Esophagus mucosa (tissue), 1 donor: ENCODE measurements around the gene CRABP2. TPM values are rescaled to one million over a fixed set of nuclear protein-coding genes. Genes with fewer than 3 reads are reported as not detected.
A peak's percentile ranks its signal among the peaks of the same experiment; 100 is the strongest.

Source experiments
- ATAC-seq: fragments of 200-7000 bp; cut with Tn5 transposase; one replicate; pipeline ENCODE4 v1.9.1; 2020
- total RNA-seq: library from RNA; stranded (reverse); gene quantifications from one replicate; pipeline ENCODE4 v1.2.4, GENCODE V29; 2023
- donor health status: DM: yes; HTN: yes; CAD: no.

CRABP2 gene
- total RNA-seq, 1 donor from 2014 or later, result 1,373 TPM

- peak; percentile 0 for ATAC-seq
These were observed 36.1 kb upstream of the CRABP2 start for GRCh38 chr1:156741481-156741983.

- ATAC-seq, result peak; percentile 91
These were observed 35.5 kb upstream of the CRABP2 start, which contains the start of gene MRPL24 for GRCh38 chr1:156740741-156741480. Gene MRPL24 (minus strand): TSS chr1:156741088. CDS start chr1:156738704, 2,384 bp downstream.

DNA sequence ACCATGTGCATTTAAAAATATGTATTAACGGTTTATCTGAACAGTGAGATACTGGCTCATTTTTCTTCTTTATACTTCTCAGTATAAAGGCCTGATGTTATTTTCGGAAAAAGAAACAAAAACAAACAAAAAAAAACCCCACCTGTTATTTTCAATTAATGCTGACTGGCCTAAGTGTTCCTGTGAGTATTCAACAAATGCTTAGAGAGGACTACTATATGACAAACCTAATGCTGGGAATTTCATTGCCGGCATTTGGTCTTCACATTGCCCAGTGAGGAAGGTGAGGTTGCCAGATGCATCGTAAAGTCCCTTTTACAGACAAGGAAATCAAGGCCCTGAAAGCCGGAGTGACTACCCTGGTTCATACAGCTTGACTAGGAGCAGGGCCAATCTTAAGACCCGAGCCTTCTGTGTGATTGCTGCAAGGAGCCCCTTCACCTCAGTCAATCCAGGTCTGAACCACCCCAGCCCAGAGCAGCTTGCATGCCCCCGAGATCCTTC is 34.9 kb upstream of the CRABP2 start:
- peak; percentile 10 for ATAC-seq

DNA sequence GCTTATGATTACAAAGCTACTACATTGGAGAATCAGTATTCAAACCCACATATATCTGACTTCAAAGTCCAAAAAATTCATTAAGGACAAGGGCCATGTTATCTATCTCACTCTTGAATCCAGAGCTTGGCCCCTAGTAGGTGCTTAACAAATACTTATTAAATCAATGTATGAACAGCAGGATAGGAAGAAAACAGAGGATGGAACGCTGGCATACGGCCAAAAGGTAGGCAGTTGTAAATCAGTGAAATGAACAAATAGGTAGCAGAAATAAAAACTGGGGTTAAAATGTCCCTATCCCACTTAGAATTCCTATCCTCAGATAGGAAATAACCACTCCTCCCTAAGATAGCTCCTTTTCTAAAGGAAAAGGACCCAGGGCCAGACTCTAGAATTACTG is 33.5 kb upstream of the CRABP2 start:
- ATAC-seq, result no peak

DNA sequence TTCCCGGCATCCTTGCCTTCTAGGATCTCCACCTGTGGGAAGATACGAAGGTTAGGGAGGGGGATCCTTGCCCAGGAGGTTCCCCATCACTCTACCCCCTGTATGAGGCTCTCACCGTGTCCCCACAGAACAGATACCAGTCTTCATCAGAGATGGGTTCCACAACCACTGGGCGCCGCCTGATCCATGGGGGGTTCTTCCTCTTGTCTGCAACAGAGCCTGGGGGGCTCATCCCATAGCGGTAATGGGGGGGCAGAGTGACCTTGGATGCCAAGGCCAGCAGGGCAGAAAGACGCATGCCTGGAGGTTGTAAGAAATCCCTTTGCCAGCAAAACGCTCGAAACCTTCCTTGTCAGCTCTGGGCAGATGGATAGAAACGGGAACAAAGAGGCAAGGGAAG is 33.0 kb upstream of the CRABP2 start:
- no peak for ATAC-seq

DNA sequence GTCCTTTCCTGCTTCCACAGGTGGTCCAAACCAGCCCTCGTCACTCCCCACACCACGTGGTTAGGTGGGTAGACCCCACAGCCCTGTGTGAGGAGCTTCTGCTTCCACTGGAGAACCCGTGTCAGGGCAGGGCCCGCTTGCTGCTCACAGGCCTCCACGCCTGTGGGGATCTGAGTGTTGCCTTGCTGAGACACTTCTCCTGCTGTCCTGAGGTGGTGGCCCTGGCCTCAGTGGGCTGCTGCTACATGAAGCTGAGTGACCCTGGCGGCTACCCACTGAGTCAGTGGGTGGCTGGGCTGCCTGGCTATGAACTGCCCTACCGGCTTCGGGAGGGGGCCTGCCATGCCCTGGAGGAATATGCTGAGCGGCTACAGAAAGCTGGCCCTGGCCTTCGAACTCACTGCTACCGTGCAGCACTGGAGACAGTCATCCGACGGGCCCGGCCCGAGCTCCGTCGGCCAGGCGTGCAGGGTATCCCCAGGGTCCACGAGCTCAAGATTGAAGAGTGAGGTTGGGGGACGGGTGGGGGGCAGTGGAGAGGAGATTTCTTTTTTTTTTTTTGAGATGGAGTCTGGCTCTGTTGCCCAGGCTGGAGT is 28.7 kb upstream of the CRABP2 start:
- ATAC-seq, result no peak

GRCh38 chr1:156728599-156729462 is 23.4 kb upstream of the CRABP2 start, which contains the start of gene ISG20L2:
Gene ISG20L2 (minus strand): TSS chr1:156728766. CDS start chr1:156727652, 1,114 bp downstream.
- ATAC-seq, result peak; percentile 95

- ATAC-seq, result peak; percentile 81
These were observed 22.7 kb upstream of the CRABP2 start, which contains the start of gene METTL25B for GRCh38 chr1:156727926-156728598. Gene METTL25B (plus strand): TSS chr1:156728469. CDS start chr1:156729105, 636 bp downstream.

- ATAC-seq, result no peak
These were observed 22.1 kb upstream of the CRABP2 start for GRCh38 chr1:156727492-156727891.

GRCh38 chr1:156726549-156727226 is 21.3 kb upstream of the CRABP2 start:
- ATAC-seq, result peak; percentile 2

DNA sequence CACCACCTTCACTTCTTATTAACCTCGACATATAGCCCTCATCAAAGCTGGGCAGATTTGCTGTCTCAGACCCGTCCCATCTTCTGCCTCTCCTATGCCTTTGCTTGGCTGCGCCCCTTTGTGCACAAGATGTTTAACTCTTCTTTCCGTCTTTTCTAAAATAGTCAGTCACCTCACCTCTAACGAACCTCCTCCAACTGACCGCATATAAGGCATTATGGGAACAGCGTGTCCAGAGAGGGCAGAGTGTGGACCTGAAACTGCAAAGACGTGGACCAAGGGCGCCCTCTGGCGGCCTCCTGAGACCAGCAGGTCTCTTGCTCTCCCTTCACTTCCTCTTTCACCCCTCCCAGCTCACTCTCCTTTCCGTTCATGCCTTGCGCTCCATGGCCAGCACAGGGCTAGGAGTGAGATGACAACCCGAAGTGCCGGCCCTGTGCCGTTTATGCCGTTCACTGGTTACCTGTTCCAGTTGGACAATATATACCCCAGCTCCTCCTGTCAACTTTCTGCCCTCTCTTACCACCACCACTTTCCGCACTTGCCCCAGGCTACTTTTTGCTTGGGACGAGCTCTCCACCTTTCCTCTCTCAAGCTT is 20.4 kb upstream of the CRABP2 start:
- ATAC-seq, result peak; percentile 62

DNA sequence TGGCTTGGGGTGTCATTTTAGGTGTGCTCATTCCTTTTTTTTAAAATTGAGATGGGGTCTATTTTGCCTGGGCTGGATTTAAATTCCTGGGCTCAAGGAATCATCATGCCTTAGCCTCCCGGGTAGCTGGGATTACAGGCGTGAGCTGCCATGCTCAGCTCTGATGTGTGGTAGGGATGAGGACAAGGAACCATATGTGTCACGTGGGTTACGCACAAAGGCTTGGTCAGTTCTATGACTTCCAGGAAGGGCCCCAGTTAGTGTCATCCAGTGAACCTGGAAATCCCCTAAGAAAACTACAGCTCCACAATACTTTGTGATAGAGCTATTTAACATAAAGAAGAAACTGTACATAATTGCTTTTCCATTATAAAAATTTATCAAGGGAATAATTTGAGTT is 16.2 kb upstream of the CRABP2 start:
- ATAC-seq, result no peak

DNA sequence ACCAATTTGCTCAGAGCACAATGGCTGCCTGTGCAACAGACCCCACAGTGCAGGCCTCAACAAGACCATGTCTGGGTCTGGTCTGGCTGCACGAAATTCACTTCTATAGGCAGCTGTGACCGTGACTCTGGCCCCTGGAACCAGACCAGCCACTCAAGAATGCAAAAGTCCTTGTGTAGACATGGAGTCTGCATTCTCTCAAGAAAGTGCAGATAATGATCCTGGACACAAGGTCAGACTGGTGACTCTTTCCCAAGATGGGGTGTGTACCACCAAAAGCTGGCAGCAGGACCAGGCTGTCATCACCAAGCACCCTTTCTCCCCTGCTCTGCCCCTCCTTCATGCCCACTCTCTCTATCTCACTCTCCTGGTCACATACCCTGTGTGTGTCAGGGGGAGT is 15.7 kb upstream of the CRABP2 start:
- ATAC-seq, result no peak

DNA sequence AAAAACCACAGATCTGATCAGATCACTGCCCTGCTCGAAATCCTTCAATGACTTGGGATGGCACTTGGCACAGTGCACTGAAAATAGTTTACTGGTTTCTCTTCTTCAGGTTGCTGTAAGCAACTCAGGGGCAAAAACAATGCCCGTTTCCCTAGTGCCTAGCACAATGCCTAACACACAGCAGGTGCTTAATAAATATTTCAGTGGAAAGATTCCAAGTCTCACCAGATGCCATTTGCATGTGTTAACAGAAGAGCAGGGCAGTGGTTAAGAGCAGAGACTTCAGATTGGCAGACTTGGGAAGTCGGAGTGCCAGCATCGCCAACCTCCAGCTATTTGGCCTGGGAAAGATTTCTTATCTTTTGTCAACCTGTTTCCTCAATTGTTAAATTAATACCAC is 12.0 kb upstream of the CRABP2 start:
- ATAC-seq, result no peak

DNA sequence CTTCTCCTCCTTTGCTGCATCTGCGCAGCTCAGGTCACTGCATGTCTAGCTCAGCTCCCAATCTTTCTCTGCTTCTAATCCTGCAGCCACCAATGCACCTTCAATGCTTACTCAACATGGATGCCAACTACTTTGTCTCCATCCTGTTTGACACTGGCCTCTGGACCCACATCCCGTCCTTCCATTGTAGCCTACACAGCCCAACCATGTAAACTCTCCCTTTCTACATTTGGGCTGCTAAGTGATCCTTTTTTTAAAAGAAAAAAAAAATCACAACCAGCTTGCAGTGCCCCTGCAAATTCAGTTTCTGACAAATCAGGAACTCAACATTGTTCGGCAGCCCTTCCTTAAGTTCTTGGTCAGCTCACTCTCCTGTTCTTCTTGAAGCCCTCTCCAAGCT is 9.4 kb upstream of the CRABP2 start:
- ATAC-seq, result no peak

DNA sequence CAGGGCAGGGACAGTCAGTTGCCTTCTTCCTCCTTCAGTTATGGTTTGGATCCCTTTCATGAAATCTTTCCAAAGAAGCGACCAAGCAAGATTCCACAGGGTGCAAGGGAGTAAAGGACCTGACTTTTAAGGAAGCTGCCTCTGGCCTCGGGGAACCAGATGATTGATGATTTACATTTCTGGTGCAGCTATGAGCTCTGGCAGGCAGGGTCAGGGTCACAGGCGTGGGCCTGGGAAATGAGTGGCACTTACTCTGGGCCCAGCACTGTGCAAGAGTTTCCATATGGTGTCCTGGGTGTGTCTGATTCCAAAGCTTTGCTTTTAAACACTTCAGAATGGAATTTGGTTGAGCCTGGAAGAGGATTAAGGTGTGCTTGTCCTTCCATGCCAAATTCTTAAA is 7.2 kb upstream of the CRABP2 start:
- peak; percentile 78 for ATAC-seq

GRCh38 chr1:156711011-156711817 is 5.8 kb upstream of the CRABP2 start:
- ATAC-seq, result no peak

DNA sequence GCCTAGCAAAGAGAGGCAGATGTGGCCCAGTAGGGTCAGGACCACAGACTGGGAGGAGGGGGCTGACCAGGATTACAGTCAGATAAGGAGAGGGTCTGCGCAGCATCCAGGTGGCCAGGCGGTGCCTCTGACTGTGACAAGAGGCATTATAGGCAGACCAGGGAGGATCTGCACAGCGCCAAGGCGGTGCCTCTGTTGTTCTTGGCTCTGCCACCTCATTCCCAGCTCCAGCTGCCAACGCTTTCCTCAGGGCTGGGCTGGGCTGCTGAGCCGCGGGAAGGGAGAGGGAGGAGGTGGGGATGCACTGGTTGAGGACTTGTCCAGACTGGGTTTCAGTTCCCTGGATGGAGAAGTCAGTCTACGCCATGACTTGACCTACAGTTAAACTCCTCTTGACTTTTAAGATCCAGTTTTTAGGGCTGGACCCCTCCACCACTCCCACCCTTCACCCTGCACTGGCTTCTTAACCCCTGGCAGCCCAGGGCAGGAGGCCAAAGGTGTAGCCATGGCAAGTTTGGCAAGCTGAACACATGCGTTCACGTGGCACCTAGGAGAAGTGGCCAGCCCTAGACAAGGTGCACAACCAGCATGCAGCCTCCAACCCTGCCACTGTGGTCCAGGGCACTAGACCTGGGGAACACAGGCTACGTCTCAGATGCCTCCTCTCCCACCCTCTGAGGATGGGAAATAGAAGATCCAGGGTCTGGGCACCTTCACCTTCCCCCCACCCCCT is 4.5 kb upstream of the CRABP2 start:
- peak; percentile 69 for ATAC-seq

DNA sequence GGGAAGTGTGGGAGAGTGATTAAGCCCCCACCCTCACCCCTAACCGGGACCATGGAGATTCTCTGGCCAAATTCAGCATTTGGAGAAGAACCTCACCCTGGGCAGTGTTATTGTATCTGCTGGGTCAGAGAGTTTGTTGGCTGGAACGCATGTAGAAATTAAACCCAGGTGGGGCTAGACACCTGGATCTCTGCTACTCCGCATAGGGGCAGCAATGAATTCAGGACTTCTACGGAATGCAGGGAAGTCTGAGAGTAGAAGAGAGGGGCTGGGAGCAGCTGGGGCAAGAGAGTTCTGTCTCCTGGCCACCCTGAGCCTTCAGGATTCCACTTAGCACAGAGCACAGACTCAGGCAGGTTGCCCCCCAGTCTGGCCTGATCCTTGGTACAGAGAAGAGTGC is 3.6 kb upstream of the CRABP2 start:
- ATAC-seq, result no peak
